Panc1 (cell line): ENCODE results near the gene DCAKD.

ENCODE experiments used
- CTCF ChIP-seq: fragments of 450-650 bp; IDR thresholded peaks from 2 replicates; pipeline ENCODE4 v1.5.1; 2017; ENCODE audit warnings: mild to moderate bottlenecking
- POLR2AphosphoS5 ChIP-seq: IDR thresholded peaks from 2 replicates; pipeline ENCODE4 v1.6.1; 2012; ENCODE audit warnings: mild to moderate bottlenecking, low read depth, low read length, moderate library complexity
- TF ChIP-seq, protein P1 (sequence below), 2 experiments: IDR thresholded peaks; 2 replicates each; pipeline ENCODE4 v1.6.1; 2011 to 2012; ENCODE audit warnings: low read depth in 2 of 2, control low read depth in 1 of 2, low read length in 1 of 2, mild to moderate bottlenecking in 1 of 2, moderate library complexity in 1 of 2; ENCODE audit not compliant: insufficient read depth in 1 of 2

DNA sequence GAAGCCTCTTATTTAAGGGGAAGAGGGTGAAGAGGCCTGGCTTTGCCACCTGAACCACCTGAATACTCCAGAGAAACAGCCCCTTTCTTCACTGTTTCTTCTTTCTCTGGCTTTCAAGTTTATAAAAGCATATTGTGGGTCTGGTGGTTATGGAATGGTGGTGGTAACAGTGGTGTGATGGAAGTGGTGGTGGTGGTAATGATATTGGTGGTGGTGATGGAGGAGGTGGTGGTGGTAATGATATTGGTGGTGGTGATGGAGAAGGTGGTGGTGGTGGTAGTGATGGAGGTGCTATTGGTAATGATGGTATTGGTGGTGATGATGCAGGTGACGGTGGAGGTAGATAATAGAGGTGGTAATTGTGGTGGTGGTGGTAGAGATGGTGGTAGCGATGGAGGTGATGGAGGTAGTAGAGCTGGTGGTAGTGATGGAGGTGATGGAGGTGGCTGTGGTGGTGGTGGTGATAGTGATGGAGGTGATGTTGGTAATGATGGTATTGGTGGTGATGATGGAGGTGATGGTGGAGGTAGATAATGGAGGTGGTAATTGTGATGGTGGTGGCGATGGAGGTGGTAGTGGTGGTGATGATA, 69.2 kb downstream of the DCAKD start:
- TF ChIP-seq CTCF (no peak), POLR2AphosphoS5 (no peak)
- TF ChIP-seq, protein P1, sequence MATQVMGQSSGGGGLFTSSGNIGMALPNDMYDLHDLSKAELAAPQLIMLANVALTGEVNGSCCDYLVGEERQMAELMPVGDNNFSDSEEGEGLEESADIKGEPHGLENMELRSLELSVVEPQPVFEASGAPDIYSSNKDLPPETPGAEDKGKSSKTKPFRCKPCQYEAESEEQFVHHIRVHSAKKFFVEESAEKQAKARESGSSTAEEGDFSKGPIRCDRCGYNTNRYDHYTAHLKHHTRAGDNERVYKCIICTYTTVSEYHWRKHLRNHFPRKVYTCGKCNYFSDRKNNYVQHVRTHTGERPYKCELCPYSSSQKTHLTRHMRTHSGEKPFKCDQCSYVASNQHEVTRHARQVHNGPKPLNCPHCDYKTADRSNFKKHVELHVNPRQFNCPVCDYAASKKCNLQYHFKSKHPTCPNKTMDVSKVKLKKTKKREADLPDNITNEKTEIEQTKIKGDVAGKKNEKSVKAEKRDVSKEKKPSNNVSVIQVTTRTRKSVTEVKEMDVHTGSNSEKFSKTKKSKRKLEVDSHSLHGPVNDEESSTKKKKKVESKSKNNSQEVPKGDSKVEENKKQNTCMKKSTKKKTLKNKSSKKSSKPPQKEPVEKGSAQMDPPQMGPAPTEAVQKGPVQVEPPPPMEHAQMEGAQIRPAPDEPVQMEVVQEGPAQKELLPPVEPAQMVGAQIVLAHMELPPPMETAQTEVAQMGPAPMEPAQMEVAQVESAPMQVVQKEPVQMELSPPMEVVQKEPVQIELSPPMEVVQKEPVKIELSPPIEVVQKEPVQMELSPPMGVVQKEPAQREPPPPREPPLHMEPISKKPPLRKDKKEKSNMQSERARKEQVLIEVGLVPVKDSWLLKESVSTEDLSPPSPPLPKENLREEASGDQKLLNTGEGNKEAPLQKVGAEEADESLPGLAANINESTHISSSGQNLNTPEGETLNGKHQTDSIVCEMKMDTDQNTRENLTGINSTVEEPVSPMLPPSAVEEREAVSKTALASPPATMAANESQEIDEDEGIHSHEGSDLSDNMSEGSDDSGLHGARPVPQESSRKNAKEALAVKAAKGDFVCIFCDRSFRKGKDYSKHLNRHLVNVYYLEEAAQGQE (IDR thresholded peaks at IDR 0.05; ENCODE audit: insufficient read depth in 1 of 2, low read depth in 2 of 2, low read length in 1 of 2): no peak
